Activated T-cell treated with anti-CD3 and anti-CD28 coated beads, Interleukin-2, amount 50 U/mL, for 24 hours (primary cell): Measurements from ENCODE around the gene TRAF3IP3.

Experiments
- DNase-seq: peaks from one replicate; pipeline ENCODE4 v3.0.0-alpha.2; 2020
- H3K27ac Mint-ChIP-seq: 2 replicates; pipeline ENCODE4 v1.8.0; 2020; ENCODE audit warnings: mild to moderate bottlenecking, mixed read lengths
- H3K27me3 Mint-ChIP-seq: 2 replicates; pipeline ENCODE4 v1.8.0; 2020; ENCODE audit warnings: mixed read lengths
- H3K36me3 Mint-ChIP-seq: 2 replicates; pipeline ENCODE4 v1.8.0; 2020; ENCODE audit warnings: low read depth, mixed read lengths
- H3K4me1 Mint-ChIP-seq: 2 replicates; pipeline ENCODE4 v1.8.0; 2020; ENCODE audit warnings: low read depth, mixed read lengths
- H3K4me3 Mint-ChIP-seq: 2 replicates; pipeline ENCODE4 v1.8.0; 2020; ENCODE audit warnings: mild to moderate bottlenecking, moderate library complexity, mixed read lengths
- H3K9me3 Mint-ChIP-seq: 2 replicates; pipeline ENCODE4 v1.8.0; 2020; ENCODE audit warnings: mixed read lengths

TRAF3IP3 gene

GRCh38 chr1:209755926-209756614 is at the start of gene TRAF3IP3:
Gene TRAF3IP3, plus strand, starts transcription at chr1:209756053. Its CDS starts 3,987 bp downstream, at chr1:209760040.
- H3K27me3 Mint-ChIP-seq = no peaks in the 10 kb centered on the region
- peaks cover 52% of the 10 kb centered on the region for H3K36me3 Mint-ChIP-seq
- peak; percentile 77 for DNase-seq
- peak within 1 kb of the TSS; percentile 90 for H3K4me3 Mint-ChIP-seq
- H3K27ac Mint-ChIP-seq = peak within 1 kb of the TSS; percentile 95
- peaks cover 79% of the 10 kb centered on the region for H3K4me1 Mint-ChIP-seq
- no peaks in the 10 kb centered on the region for H3K9me3 Mint-ChIP-seq

- H3K27me3 Mint-ChIP-seq = no peaks in the 10 kb centered on the region
- no peaks in the 10 kb centered on the region for H3K9me3 Mint-ChIP-seq
- no peaks in the 10 kb centered on the region for H3K36me3 Mint-ChIP-seq
- H3K27ac Mint-ChIP-seq = peak overlapping the region; percentile 31
- no peak overlapping the region for H3K4me3 Mint-ChIP-seq
- no peak for DNase-seq
- peaks cover 66% of the 10 kb centered on the region for H3K4me1 Mint-ChIP-seq
Measured at GRCh38 chr1:209706622-209707021, 49.2 kb upstream of the TRAF3IP3 start.

GRCh38 chr1:209707308-209707707 is 48.5 kb upstream of the TRAF3IP3 start:
- Mint-ChIP-seq H3K27ac (peak overlapping the region; percentile 31), H3K4me1 (peaks cover 64% of the 10 kb centered on the region), H3K27me3 (no peaks in the 10 kb centered on the region), H3K36me3 (no peaks in the 10 kb centered on the region), H3K9me3 (no peaks in the 10 kb centered on the region), H3K4me3 (no peak overlapping the region)
- no peak for DNase-seq

GRCh38 chr1:209708297-209708696 is 47.6 kb upstream of the TRAF3IP3 start:
- H3K36me3 Mint-ChIP-seq = no peaks in the 10 kb centered on the region
- no peaks in the 10 kb centered on the region for H3K9me3 Mint-ChIP-seq
- no peak for DNase-seq
- no peaks in the 10 kb centered on the region for H3K27me3 Mint-ChIP-seq
- H3K4me1 Mint-ChIP-seq = peaks cover 63% of the 10 kb centered on the region
- peak overlapping the region; percentile 22 for H3K27ac Mint-ChIP-seq
- no peak overlapping the region for H3K4me3 Mint-ChIP-seq

GRCh38 chr1:209710093-209710492 is 45.8 kb upstream of the TRAF3IP3 start:
- Mint-ChIP-seq H3K27ac (peak overlapping the region; percentile 84), H3K36me3 (no peaks in the 10 kb centered on the region), H3K4me1 (peaks cover 54% of the 10 kb centered on the region), H3K9me3 (no peaks in the 10 kb centered on the region), H3K4me3 (peak overlapping the region; percentile 40), H3K27me3 (no peaks in the 10 kb centered on the region)
- no peak for DNase-seq

- DNase-seq = no peak
- H3K4me1 Mint-ChIP-seq = peaks cover 55% of the 10 kb centered on the region
- no peaks in the 10 kb centered on the region for H3K9me3 Mint-ChIP-seq
- H3K27ac Mint-ChIP-seq = peak overlapping the region; percentile 15
- no peaks in the 10 kb centered on the region for H3K27me3 Mint-ChIP-seq
- no peak overlapping the region for H3K4me3 Mint-ChIP-seq
- no peaks in the 10 kb centered on the region for H3K36me3 Mint-ChIP-seq
Measured at GRCh38 chr1:209710847-209711246, 45.0 kb upstream of the TRAF3IP3 start.

- peak overlapping the region; percentile 65 for H3K27ac Mint-ChIP-seq
- no peaks in the 10 kb centered on the region for H3K9me3 Mint-ChIP-seq
- no peaks in the 10 kb centered on the region for H3K36me3 Mint-ChIP-seq
- no peaks in the 10 kb centered on the region for H3K27me3 Mint-ChIP-seq
- peaks cover 49% of the 10 kb centered on the region for H3K4me1 Mint-ChIP-seq
- H3K4me3 Mint-ChIP-seq = peak overlapping the region; percentile 60
- DNase-seq = no peak
Measured at GRCh38 chr1:209714338-209714737, 41.5 kb upstream of the TRAF3IP3 start.

GRCh38 chr1:209715314-209715713 is 40.5 kb upstream of the TRAF3IP3 start:
- Mint-ChIP-seq H3K4me3 (peak overlapping the region; percentile 60), H3K4me1 (peaks cover 40% of the 10 kb centered on the region), H3K9me3 (no peaks in the 10 kb centered on the region), H3K27ac (peak overlapping the region; percentile 76), H3K36me3 (no peaks in the 10 kb centered on the region), H3K27me3 (no peaks in the 10 kb centered on the region)
- DNase-seq = no peak

GRCh38 chr1:209717818-209718217 is 38.0 kb upstream of the TRAF3IP3 start:
- H3K9me3 Mint-ChIP-seq = no peaks in the 10 kb centered on the region
- H3K4me1 Mint-ChIP-seq = peaks cover 53% of the 10 kb centered on the region
- H3K27ac Mint-ChIP-seq = peak overlapping the region; percentile 10
- H3K4me3 Mint-ChIP-seq = no peak overlapping the region
- no peaks in the 10 kb centered on the region for H3K27me3 Mint-ChIP-seq
- no peaks in the 10 kb centered on the region for H3K36me3 Mint-ChIP-seq
- no peak for DNase-seq

- Mint-ChIP-seq H3K4me3 (no peak overlapping the region), H3K27me3 (no peaks in the 10 kb centered on the region), H3K36me3 (no peaks in the 10 kb centered on the region), H3K9me3 (no peaks in the 10 kb centered on the region), H3K4me1 (peaks cover 65% of the 10 kb centered on the region), H3K27ac (no peak overlapping the region)
- no peak for DNase-seq
Measured at GRCh38 chr1:209720326-209720725, 35.5 kb upstream of the TRAF3IP3 start.

GRCh38 chr1:209720826-209721225 is 35.0 kb upstream of the TRAF3IP3 start:
- no peak for DNase-seq
- Mint-ChIP-seq H3K4me3 (no peak overlapping the region), H3K4me1 (peaks cover 65% of the 10 kb centered on the region), H3K27me3 (no peaks in the 10 kb centered on the region), H3K36me3 (no peaks in the 10 kb centered on the region), H3K27ac (no peak overlapping the region), H3K9me3 (no peaks in the 10 kb centered on the region)

GRCh38 chr1:209721323-209721722 is 34.5 kb upstream of the TRAF3IP3 start:
- no peaks in the 10 kb centered on the region for H3K9me3 Mint-ChIP-seq
- peaks cover 61% of the 10 kb centered on the region for H3K4me1 Mint-ChIP-seq
- peak overlapping the region; percentile 22 for H3K27ac Mint-ChIP-seq
- no peaks in the 10 kb centered on the region for H3K36me3 Mint-ChIP-seq
- H3K27me3 Mint-ChIP-seq = no peaks in the 10 kb centered on the region
- no peak for DNase-seq
- H3K4me3 Mint-ChIP-seq = no peak overlapping the region

- Mint-ChIP-seq H3K27me3 (no peaks in the 10 kb centered on the region), H3K4me3 (no peak overlapping the region), H3K9me3 (no peaks in the 10 kb centered on the region), H3K4me1 (peaks cover 67% of the 10 kb centered on the region), H3K27ac (peak overlapping the region; percentile 99), H3K36me3 (no peaks in the 10 kb centered on the region)
- no peak for DNase-seq
Measured at GRCh38 chr1:209723265-209723664, 32.6 kb upstream of the TRAF3IP3 start.

- Mint-ChIP-seq H3K27ac (peak overlapping the region; percentile 99), H3K4me1 (peaks cover 67% of the 10 kb centered on the region)
Measured at GRCh38 chr1:209723756-209724693, 31.8 kb upstream of the TRAF3IP3 start.

GRCh38 chr1:209727286-209727685 is 28.6 kb upstream of the TRAF3IP3 start:
- H3K4me3 Mint-ChIP-seq = no peak overlapping the region
- H3K36me3 Mint-ChIP-seq = no peaks in the 10 kb centered on the region
- H3K27ac Mint-ChIP-seq = peak overlapping the region; percentile 39
- no peaks in the 10 kb centered on the region for H3K27me3 Mint-ChIP-seq
- H3K4me1 Mint-ChIP-seq = peaks cover 51% of the 10 kb centered on the region
- no peak for DNase-seq
- no peaks in the 10 kb centered on the region for H3K9me3 Mint-ChIP-seq

More at GRCh38 chr1:209723756-209724693, 31.8 kb upstream of the TRAF3IP3 start:
- Mint-ChIP-seq H3K27me3 (no peaks in the 10 kb centered on the region), H3K4me3 (peak overlapping the region; percentile 68), H3K36me3 (no peaks in the 10 kb centered on the region), H3K9me3 (no peaks in the 10 kb centered on the region)
- peak; percentile 47 for DNase-seq
